B cell (primary cell): Measurements from ENCODE around the gene KRT37. TPM values are rescaled to one million over a fixed set of nuclear protein-coding genes. Genes with fewer than 3 reads are reported as not detected.

ENCODE experiments used
- ATAC-seq: fragments of 200-7000 bp; cut with Tn5 transposase; one replicate; pipeline ENCODE4 v1.10.0; 2021; ENCODE audit warnings: low read depth, mild to moderate bottlenecking, moderate number of reproducible peaks, moderate library complexity
- CTCF ChIA-PET: fragments of 350-600 bp; sonication (Branson Sonifier 250); formaldehyde crosslinking; loops from one replicate; lab custom pipeline; 2021; ENCODE audit warnings: antibody characterized with exemption, inconsistent platforms; lab: Charles Lee
- POLR2A ChIA-PET: fragments of 350-600 bp; sonication (Branson Sonifier 250); formaldehyde crosslinking; loops from one replicate; lab custom pipeline; 2021; ENCODE audit warnings: antibody characterized with exemption; lab: Charles Lee
- DNase-seq: peaks from one replicate; pipeline ENCODE4 v3.0.0; 2013
- H2AFZ ChIP-seq: 2 replicates; pipeline ENCODE4 v1.6.1; 2012; ENCODE audit warnings: mild to moderate bottlenecking, low read depth, low read length; ENCODE audit not compliant: insufficient read depth, poor library complexity, severe bottlenecking
- H3K27ac ChIP-seq, 2 donors: 1 replicate in 1 of 2; 2 replicates in 1 of 2; pipeline ENCODE4 v1.5.1; 2012 to 2013; ENCODE audit warnings: low read length in 2 of 2, mild to moderate bottlenecking in 2 of 2, moderate library complexity in 1 of 2
- H3K27me3 ChIP-seq, 4 experiments: fragments of 200-600 bp in 1 of 4; sonication (generic) in 1 of 4; replicated peaks in 1 of 4; 1 replicate in 2 of 4; 2 replicates in 2 of 4; pipeline versions ENCODE4 v1.6.1 to v1.7.0; 2013 to 2016; ENCODE audit warnings: low read length in 3 of 4, mild to moderate bottlenecking in 2 of 4, mixed read lengths in 1 of 4, moderate library complexity in 1 of 4; ENCODE audit not compliant: insufficient read depth in 4 of 4, control insufficient read depth in 3 of 4; ENCODE audit errors: control extremely low read depth in 1 of 4
- H3K36me3 ChIP-seq, 2 experiments: replicated peaks in 1 of 2; 1 replicate in 1 of 2; 2 replicates in 1 of 2; pipeline versions ENCODE4 v1.6.1 to v1.7.1; 2013; ENCODE audit warnings: low read length in 1 of 2; ENCODE audit not compliant: insufficient read depth in 2 of 2, control insufficient read depth in 1 of 2; ENCODE audit errors: control extremely low read depth in 1 of 2, extremely low read depth in 1 of 2
- H3K4me1 ChIP-seq, 2 donors: fragments of 200-600 bp in 1 of 2; sonication (generic) in 1 of 2; 1 replicate in 1 of 2; 2 replicates in 1 of 2; pipeline versions ENCODE4 v1.5.1 to v1.6.1; 2013 to 2017; ENCODE audit warnings: low read length in 2 of 2; ENCODE audit not compliant: control insufficient read depth in 2 of 2, insufficient read depth in 2 of 2
- H3K4me2 ChIP-seq: replicated peaks from 2 replicates; pipeline ENCODE3; 2012; ENCODE audit warnings: mild to moderate bottlenecking, low read depth, low read length; ENCODE audit not compliant: poor library complexity, severe bottlenecking
- H3K4me3 ChIP-seq, 5 experiments: fragments of 200-600 bp in 1 of 5; sonication (generic) in 1 of 5; 1 replicate in 3 of 5; 2 replicates in 2 of 5; pipeline versions ENCODE4 v1.5.1 to v1.7.0; 2011 to 2016; ENCODE audit warnings: low read length in 4 of 5, mild to moderate bottlenecking in 4 of 5, low read depth in 2 of 5, control low read depth in 1 of 5, moderate library complexity in 1 of 5; ENCODE audit not compliant: insufficient read depth in 1 of 5; ENCODE audit errors: control extremely low read depth in 1 of 5, extremely low read depth in 1 of 5
- H3K79me2 ChIP-seq: fragments of 200-600 bp; sonication (generic); one replicate; pipeline ENCODE4 v1.6.0; 2016; ENCODE audit warnings: low read length; ENCODE audit not compliant: control insufficient read depth, insufficient read depth
- H3K9ac ChIP-seq: fragments of 200-600 bp; sonication (generic); 2 replicates; pipeline ENCODE4 v1.6.1; 2017; ENCODE audit warnings: mild to moderate bottlenecking, low read length, moderate library complexity
- H3K9me3 ChIP-seq, 3 donors: one replicate each; pipeline versions ENCODE4 v1.6.1 to v1.7.1; 2013; ENCODE audit warnings: low read length in 2 of 3; ENCODE audit not compliant: control insufficient read depth in 2 of 3, insufficient read depth in 1 of 3; ENCODE audit errors: control extremely low read depth in 1 of 3
- H4K20me1 ChIP-seq: 2 replicates; pipeline ENCODE4 v1.6.0; 2012; ENCODE audit warnings: mild to moderate bottlenecking, low read length; ENCODE audit not compliant: insufficient read depth, control insufficient read depth, poor library complexity, severe bottlenecking
- H3K27ac Mint-ChIP-seq: one replicate; pipeline ENCODE4 v1.8.0; 2021; ENCODE audit warnings: mixed read lengths
- H3K27me3 Mint-ChIP-seq: one replicate; pipeline ENCODE4 v1.8.0; 2021; ENCODE audit warnings: mixed read lengths
- H3K4me1 Mint-ChIP-seq: one replicate; pipeline ENCODE4 v1.8.0; 2021; ENCODE audit warnings: mixed read lengths
- H3K4me3 Mint-ChIP-seq: one replicate; pipeline ENCODE4 v1.8.0; 2021; ENCODE audit warnings: mixed read lengths
- H3K9me3 Mint-ChIP-seq: one replicate; pipeline ENCODE4 v1.8.0; 2022; ENCODE audit warnings: mixed read lengths; ENCODE audit not compliant: insufficient read depth
- EZH2 ChIP-seq: IDR thresholded peaks from 2 replicates; pipeline ENCODE4 v1.6.1; 2012; ENCODE audit warnings: borderline replicate concordance, low read depth, mild to moderate bottlenecking, moderate library complexity, low read length; ENCODE audit not compliant: insufficient read depth, poor library complexity, severe bottlenecking
- WGBS: methylation state at CpG from one replicate; pipeline ENCODE4 v1.1.5; 2013; ENCODE audit warnings: missing lambda C conversion rate; ENCODE audit not compliant: insufficient coverage; 5-methylcytosine and 5-hydroxymethylcytosine counted together
- intact Hi-C: fragments of 100-400 bp; cut with micrococcal nuclease; formaldehyde crosslinking; loops from one replicate; pipeline ENCODE4 v1.10.0; 2022
- polyA plus RNA-seq: library from polyadenylated mRNA; depleted of rRNA; stranded (reverse); fragments of >200 nt; gene quantifications from 2 replicates; pipeline ENCODE4 v1.2.3, GENCODE V29; 2012
- total RNA-seq, 2 donors: library from RNA; stranded (reverse); fragments of 120-200 nt in 1 of 2; gene quantifications; 1 replicate in 1 of 2; 2 replicates in 1 of 2; pipeline versions ENCODE4 v1.2.3 to v1.2.4, GENCODE V29; 2013 to 2022
- TF ChIP-seq, protein P1 (sequence below): fragments of 200-600 bp; IDR thresholded peaks from one replicate; pipeline ENCODE4 v1.8.0; 2022; ENCODE audit warnings: antibody characterized with exemption, mild to moderate bottlenecking

KRT37 gene
- total and polyA plus RNA-seq, 2 donors (not counting 1 experiment from before 2014, with no cell fraction given) = not detected

GRCh38 chr17:41420134-41420533 is 4.3 kb downstream of the KRT37 start:
- DNase-seq = no peak
- Mint-ChIP-seq H3K27me3 (peaks cover 3% of the 10 kb centered on the region), H3K4me1 (no peaks in the 10 kb centered on the region), H3K9me3 (no peaks in the 10 kb centered on the region), H3K4me3 (no peak overlapping the region), H3K27ac (no peak overlapping the region)
- Histone ChIP-seq H3K9ac (no peak overlapping the region), H3K79me2 (no peaks in the 10 kb centered on the region), H3K27ac (no peak overlapping the region), H3K36me3 (no peaks in the 10 kb centered on the region), H3K4me2 (no peak overlapping the region), H3K4me3 (no peak overlapping the region), H2AFZ (no peak overlapping the region), H3K4me1 (no peaks in the 10 kb centered on the region), H3K9me3 (no peaks in the 10 kb centered on the region), H4K20me1 (no peaks in the 10 kb centered on the region), H3K27me3 (peaks cover 0 to 3% (median 0%) of the 10 kb centered on the region in 4 experiments)
- WGBS = no CpG with 5 or more reads among the region's 4 CpGs
- ChIA-PET CTCF (no interaction called here), POLR2A (no interaction called here)
- TF ChIP-seq EZH2 = no peak
- TF ChIP-seq, protein P1, sequence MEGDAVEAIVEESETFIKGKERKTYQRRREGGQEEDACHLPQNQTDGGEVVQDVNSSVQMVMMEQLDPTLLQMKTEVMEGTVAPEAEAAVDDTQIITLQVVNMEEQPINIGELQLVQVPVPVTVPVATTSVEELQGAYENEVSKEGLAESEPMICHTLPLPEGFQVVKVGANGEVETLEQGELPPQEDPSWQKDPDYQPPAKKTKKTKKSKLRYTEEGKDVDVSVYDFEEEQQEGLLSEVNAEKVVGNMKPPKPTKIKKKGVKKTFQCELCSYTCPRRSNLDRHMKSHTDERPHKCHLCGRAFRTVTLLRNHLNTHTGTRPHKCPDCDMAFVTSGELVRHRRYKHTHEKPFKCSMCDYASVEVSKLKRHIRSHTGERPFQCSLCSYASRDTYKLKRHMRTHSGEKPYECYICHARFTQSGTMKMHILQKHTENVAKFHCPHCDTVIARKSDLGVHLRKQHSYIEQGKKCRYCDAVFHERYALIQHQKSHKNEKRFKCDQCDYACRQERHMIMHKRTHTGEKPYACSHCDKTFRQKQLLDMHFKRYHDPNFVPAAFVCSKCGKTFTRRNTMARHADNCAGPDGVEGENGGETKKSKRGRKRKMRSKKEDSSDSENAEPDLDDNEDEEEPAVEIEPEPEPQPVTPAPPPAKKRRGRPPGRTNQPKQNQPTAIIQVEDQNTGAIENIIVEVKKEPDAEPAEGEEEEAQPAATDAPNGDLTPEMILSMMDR = no peak
- ATAC-seq = no peak
- intact Hi-C loops = no loop called here

DNA sequence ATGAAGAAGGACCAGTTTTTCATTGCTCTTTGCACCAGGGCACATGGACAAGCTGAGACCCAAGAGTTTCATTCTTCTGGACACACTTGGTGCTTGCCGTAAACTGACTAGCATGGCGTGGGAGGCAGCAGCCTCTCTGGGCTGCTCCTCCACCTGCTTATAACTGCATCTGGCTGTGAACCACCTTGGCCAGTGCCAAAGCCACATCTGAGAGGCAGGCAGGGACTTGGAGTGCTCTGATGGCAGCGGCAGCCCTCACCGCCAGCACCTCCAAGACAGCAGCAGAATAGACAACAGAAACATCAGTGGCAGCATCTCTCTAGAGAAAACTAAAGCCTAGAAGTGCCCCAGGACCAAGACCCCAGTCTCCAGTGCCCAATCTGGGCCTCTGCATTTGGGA is 4.7 kb downstream of the KRT37 start:
- Histone ChIP-seq H3K27me3 (peaks cover 0 to 3% (median 0%) of the 10 kb centered on the region in 4 experiments), H3K9me3 (no peaks in the 10 kb centered on the region), H4K20me1 (no peaks in the 10 kb centered on the region), H3K4me2 (no peak overlapping the region), H3K4me3 (no peak overlapping the region), H3K36me3 (no peaks in the 10 kb centered on the region), H3K79me2 (no peaks in the 10 kb centered on the region), H2AFZ (no peak overlapping the region), H3K4me1 (no peaks in the 10 kb centered on the region), H3K27ac (no peak overlapping the region), H3K9ac (no peak overlapping the region)
- DNase-seq (no peak), ATAC-seq (no peak)
- WGBS = 94% methylated on average over 4 of the region's 4 CpGs
- no peaks in the 10 kb centered on the region for H3K4me1 Mint-ChIP-seq
- peaks cover 3% of the 10 kb centered on the region for H3K27me3 Mint-ChIP-seq
- POLR2A ChIA-PET = no interaction called here
- intact Hi-C loops = no loop called here
- H3K9me3 Mint-ChIP-seq = no peaks in the 10 kb centered on the region
- H3K27ac Mint-ChIP-seq = no peak overlapping the region
- no peak overlapping the region for H3K4me3 Mint-ChIP-seq
- CTCF ChIA-PET = no interaction called here
- no peak for TF ChIP-seq EZH2
- TF ChIP-seq, protein P1 = no peak
